Cortex of kidney (tissue), 1 donor: Measurements from ENCODE around the gene FAM9B.
"Not testable (repeated sequence)": the region's sequence is repeated elsewhere in the genome, so short reads cannot be mapped to it uniquely, and the experiment has no call there.

ENCODE experiments used
- DNase-seq: peaks from one replicate; lab custom pipeline; 2025; lab: John Stamatoyannopoulos, UW

The FAM9B gene

DNA sequence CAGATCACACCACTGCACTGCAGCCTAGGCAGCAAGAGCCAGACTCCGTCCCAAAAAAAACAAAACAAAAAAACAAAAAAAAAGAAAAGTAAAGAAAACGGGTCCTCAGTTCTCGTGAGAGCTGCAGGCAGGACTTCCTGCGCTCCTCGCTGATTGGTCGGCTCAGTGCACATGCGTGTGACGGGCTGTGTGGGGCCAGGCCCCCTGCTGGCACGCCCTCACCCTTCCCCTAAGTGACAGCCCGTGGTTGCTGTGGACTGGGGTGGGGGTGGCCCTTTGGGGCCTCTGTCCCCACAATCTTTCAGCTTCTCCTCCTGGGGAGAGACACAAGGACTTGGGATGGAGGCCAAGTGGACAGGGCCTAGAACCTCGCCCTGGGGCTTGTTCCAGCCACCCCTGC is at the start of gene FAM9B:
Gene FAM9B (minus strand): TSS at position 139 of the 400 bp plus-strand sequence. CDS start 1,141 bp downstream, outside the sequence.
- no peak for DNase-seq

- no peak for DNase-seq
These were observed 47.3 kb upstream of the FAM9B start for GRCh38 chrX:9081271-9081670.

GRCh38 chrX:9074326-9074725 is 40.4 kb upstream of the FAM9B start:
- no peak for DNase-seq

DNA sequence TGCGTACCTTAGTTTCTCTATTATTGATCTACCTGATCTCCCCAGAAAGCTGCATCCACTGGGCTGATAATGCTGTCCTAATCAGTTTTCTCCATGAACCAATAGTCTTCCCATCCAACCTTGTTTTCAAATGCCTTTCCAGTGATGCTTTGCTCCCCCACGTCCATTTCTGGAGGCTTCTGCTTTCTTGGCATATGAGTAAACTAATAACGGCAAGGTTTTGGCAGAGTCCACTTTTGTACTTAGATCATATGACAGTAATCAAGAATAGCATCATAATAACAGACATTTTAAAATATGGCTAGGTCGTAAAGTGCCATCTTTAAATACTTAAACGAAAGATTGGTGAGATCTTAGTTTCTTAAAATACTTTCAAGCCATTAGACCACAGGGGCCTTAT is 38.4 kb upstream of the FAM9B start:
- DNase-seq = no peak

DNA sequence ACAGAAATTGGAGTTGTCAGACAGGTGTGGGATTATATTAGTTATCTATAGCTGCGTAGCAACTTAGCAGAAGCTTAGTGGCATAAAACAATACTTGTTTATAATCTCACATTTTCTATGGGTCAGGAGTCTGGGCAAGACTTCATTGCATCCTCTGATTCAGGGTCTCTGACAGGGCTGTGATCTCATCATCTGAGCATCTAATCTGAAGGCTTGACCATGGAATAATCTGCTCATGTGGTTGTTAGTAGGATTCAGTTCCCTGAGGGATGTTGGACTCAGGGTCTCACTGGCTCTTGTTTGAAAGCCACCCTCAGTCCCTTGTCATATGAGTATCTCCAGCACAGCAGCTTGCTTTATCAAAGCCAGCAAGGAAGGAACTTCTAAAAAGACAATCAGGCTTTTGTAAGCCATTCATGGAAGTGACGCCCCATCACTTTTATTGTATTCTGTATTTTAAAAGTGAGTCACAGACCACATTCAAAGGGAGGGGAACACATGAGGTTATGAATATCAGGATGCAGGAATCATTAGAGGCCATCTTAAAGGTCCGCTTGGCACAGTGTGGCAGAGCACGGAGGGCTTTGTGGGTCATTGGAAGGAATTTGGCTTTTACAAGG is 37.2 kb upstream of the FAM9B start:
- DNase-seq = no peak

DNA sequence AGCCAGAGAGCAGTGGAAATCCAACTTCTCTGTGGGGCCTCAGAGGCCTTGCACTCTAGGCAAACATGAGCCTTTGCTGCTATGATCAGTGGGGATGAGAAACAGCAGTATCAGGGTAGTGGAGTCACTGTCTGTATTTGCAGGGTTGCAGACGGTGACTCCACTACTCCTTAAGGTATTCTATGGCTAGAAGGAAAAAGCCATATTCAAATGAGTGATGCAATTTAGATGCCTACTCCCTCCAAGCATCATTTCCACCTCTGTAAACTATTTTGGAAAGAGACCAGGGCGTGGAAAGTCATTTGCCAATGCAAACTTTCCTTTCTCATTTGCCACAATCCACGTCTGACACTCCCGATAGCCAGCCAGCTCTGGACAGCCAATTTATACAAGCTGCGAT is 35.6 kb upstream of the FAM9B start:
- DNase-seq = no peak

- DNase-seq = no peak
These were observed 30.8 kb upstream of the FAM9B start for GRCh38 chrX:9064694-9065093.

GRCh38 chrX:9062641-9063040 is 28.7 kb upstream of the FAM9B start:
- DNase-seq = no peak

GRCh38 chrX:9055354-9055753 is 21.4 kb upstream of the FAM9B start:
- DNase-seq = no peak

DNA sequence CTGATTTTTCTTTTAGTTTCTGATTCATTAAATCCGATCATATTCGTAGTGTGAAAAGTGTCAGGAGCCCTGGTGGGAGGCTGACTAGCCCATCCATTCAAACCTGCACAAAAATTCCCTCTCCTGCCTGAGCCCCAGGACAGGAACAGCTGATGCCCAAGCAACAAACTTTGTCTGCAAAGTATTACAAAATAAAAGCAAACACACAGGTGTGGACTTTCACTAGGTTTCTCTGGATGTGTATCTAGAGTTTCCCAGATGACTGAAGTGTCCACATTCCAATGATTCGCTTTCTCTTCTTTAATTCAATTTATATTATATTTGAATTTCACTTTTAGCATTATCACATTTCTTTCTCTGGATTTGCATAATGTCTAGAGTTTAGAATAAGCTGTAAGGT is 18.2 kb upstream of the FAM9B start:
- no peak for DNase-seq

GRCh38 chrX:9050331-9050730 is 16.4 kb upstream of the FAM9B start:
- no peak for DNase-seq

DNA sequence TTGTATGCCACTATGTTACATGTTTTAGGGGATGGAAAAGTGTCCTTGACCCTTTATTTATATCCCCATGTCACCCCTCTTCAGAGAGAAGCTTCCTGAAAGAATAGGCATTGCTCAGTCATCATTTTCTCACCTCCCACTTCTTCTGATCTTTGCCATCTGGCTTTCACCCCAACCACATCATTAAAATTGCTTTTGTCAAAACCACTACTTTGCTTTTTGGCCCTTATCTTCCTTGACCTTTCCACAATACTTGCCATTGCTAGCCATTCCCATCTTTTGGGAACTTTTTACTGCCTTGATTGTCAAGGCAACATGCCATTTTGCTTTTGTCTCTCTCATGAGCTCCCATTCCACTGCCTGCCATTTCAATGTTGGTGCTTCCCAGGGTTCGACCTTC is 14.9 kb upstream of the FAM9B start:
- no peak for DNase-seq

GRCh38 chrX:9038244-9038643 is 4.3 kb upstream of the FAM9B start:
- DNase-seq = no peak

- DNase-seq = no peak
These were observed 3.4 kb upstream of the FAM9B start for GRCh38 chrX:9037296-9037695.

DNA sequence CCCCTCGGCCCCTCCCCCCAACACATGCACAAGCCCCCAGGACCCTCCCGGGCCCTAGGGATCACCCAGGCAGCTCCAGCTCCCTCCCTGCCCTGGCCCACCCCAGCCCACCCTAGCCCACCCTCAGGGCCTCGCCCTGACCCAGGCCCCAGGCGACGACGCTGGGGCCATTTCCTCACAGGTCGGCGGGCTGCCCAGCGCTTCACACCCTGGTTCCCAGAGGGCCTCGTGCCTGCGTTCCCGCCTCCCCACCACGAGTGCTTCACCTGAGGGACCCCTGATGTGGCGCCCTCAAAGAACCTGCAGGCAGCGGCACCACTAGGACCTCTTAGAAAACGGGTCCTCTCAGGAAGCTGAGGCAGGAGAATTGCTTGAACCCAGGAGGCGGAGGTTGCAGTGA is 341 bp downstream of the FAM9B start:
- no peak for DNase-seq

DNA sequence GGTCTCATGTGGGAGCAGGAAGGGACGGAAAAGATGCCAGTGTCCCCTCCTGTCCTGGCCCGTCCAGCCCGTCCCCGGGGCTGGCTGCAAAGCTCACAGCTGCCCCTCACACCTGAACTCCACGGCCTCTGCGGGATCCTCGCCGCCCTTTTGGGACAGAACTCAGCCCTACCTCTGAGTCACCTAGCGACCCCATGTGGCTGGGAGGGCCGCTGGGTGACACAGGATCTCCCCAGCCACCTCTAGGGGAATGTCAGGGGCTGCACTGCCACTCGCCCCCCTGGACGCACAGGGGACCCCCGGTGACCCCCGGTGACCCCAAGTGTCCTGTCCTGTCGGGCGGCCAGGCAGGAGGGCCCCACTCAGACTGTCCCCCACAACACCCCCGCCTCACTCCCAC is 748 bp downstream of the FAM9B start:
- DNase-seq = no peak

GRCh38 chrX:9023293-9023692 is 10.6 kb downstream of the FAM9B start:
- no peak for DNase-seq

DNA sequence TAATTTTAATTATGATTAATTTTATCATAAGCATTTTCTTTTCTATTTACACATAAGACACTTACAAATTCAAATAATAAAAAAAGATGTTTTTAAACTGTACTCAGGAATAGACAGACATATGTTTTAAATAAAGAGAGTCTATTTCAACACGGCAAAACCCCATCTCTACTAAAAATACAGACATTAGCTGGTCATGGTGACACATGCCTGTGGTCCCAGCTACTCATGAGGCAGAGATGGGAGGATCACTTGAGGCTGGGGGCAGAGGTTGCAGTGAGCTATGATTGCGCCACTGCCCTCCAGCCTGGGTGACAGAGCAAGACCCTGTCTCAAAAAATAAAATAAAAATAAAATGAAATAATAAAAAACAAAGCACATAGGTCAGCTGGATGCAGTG is 14.8 kb downstream of the FAM9B start:
- no peak for DNase-seq

- DNase-seq = not testable (repeated sequence)
These were observed 15.6 kb downstream of the FAM9B start for GRCh38 chrX:9018332-9018731.

GRCh38 chrX:9003041-9003440 is 30.9 kb downstream of the FAM9B start:
- DNase-seq = no peak

DNA sequence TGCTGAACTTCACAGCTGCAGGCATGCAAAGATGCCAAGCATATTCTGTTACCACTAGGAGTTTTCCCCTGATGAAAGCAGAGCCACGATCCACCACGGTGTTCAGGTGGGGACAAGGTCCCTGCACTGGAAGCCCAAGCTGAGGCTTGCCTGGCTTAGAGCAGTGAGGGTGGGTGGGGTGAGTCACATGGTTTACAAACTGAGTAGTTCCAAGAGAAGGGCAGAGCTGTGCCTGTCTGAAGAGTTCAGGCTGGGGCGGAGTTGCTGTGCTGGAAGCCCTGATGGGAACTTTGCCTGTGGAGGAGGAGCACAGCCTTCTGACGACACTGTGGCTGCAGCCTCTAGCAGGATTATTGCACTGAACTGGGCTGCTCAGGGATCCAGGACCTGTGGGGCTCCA is 45.5 kb downstream of the FAM9B start:
- DNase-seq = no peak

DNA sequence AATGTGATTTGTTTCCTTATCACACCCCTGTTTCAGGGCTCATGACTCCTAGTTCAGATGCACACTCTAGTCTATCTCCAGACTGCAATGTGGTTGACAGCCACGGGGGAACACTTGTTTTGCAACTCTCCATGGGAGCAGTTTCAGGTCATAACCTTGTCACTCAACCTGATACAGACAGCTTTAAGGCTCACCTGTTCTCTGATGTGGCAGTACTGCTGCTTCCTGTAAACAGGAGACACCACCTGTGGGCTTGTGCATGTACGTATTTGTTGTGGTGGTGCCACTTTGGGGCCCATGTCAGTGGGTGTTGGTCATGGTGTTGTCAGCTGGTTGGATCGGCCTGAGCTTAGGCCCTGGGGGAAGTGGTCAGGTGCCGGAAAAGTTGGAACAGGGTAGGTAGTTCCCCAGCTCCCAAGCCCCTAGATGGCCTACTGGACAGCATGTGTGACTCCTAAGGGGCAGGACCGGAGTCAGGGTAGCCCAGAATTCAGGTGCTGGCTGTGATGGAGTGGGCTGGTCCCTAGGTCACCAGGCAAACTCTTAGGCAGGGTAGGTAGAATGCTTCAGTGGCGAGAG is 46.2 kb downstream of the FAM9B start:
- DNase-seq = no peak

DNA sequence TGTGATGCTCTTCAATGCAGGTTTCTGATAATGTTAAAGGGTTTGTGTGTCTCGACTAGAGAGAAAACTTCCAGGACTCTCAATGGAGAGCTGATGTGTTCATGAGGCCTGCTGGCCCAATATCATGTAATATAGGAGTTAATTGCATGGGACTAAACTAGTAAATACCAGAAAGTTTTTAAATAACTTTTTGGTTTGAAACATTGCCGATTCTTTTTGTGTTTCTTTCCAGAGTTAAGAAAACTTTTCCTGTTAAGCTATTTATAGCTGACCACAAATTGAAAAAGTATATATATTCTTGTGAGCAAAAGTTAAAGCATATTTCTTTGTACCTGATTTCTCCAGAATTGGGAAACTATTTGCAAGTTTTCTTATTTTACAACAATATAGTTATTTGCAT is 49.7 kb downstream of the FAM9B start:
- DNase-seq = no peak

GRCh38 chrX:8981723-8982122 is 52.2 kb downstream of the FAM9B start:
- no peak for DNase-seq
